Heart left ventricle (tissue), 16 donors: ENCODE measurements around the gene C12orf42. TPM values are rescaled to one million over a fixed set of nuclear protein-coding genes. Genes with fewer than 3 reads are reported as not detected.

Experiments
- ATAC-seq, 4 donors: fragments of 200-7000 bp; cut with Tn5 transposase; one replicate each; pipeline ENCODE4 v1.9.1; 2020 to 2022; ENCODE audit warnings: moderate library complexity in 4 of 4, mild to moderate bottlenecking in 3 of 4, moderate number of reproducible peaks in 1 of 4
- DNase-seq, 5 donors: peaks; one replicate each; pipeline ENCODE4 v3.0.0-alpha.2; 2020
- H3K27ac ChIP-seq, 12 donors: fragments of 200-600 bp; sonication (generic) in 4 of 12; one replicate each; pipeline versions ENCODE4 v1.5.0 to v1.8.0; 2016 to 2022; ENCODE audit warnings: mild to moderate bottlenecking in 2 of 12
- H3K27me3 ChIP-seq, 9 donors: fragments of 200-600 bp; sonication (generic) in 2 of 9; one replicate each; pipeline versions ENCODE4 v1.5.1 to v1.8.0; 2016 to 2022; ENCODE audit warnings: mild to moderate bottlenecking in 3 of 9
- H3K36me3 ChIP-seq, 9 donors: fragments of 200-600 bp; sonication (generic) in 2 of 9; one replicate each; pipeline versions ENCODE4 v1.5.0 to v1.8.0; 2018 to 2022; ENCODE audit warnings: mild to moderate bottlenecking in 2 of 9
- H3K4me1 ChIP-seq, 12 donors: fragments of 200-600 bp; sonication (generic) in 4 of 12; one replicate each; pipeline versions ENCODE4 v1.5.0 to v1.8.0; 2016 to 2022; ENCODE audit warnings: mild to moderate bottlenecking in 3 of 12
- H3K4me3 ChIP-seq, 12 donors: fragments of 200-600 bp; sonication (generic) in 4 of 12; one replicate each; pipeline versions ENCODE4 v1.5.0 to v1.8.0; 2017 to 2022; ENCODE audit warnings: mild to moderate bottlenecking in 9 of 12, moderate library complexity in 4 of 12
- H3K9me3 ChIP-seq, 12 donors: fragments of 200-600 bp; sonication (generic) in 4 of 12; one replicate each; pipeline versions ENCODE4 v1.5.0 to v1.8.0; 2016 to 2022; ENCODE audit warnings: mild to moderate bottlenecking in 1 of 12
- POLR2A ChIP-seq, 2 donors: fragments of 450-650 bp; IDR thresholded peaks; one replicate each; pipeline ENCODE4 v1.6.1; 2017; ENCODE audit warnings: antibody characterized with exemption in 2 of 2, mild to moderate bottlenecking in 2 of 2, moderate library complexity in 2 of 2
- WGBS, 4 donors: extraction: QIAGEN DNeasy Blood & Tissue Kit in 2 of 4; methylation state at CpG; one replicate each; pipeline versions ENCODE4 v1.1.5 to v1.1.7; 2013 to 2018; 5-methylcytosine and 5-hydroxymethylcytosine counted together
- intact Hi-C, 10 donors: fragments of 100-400 bp; cut with DNase I; formaldehyde crosslinking; loops; one replicate each; pipeline versions ENCODE4 v1.11.1 to v1.14.2; 2022
- polyA plus RNA-seq, 2 donors: library from polyadenylated mRNA; stranded (reverse); fragments of 200-250 nt; gene quantifications; one replicate each; pipeline ENCODE4 v1.2.3, GENCODE V29; 2013
- total RNA-seq, 9 donors: library from RNA; depleted of rRNA in 2 of 9; stranded (reverse); fragments of >200 nt in 2 of 9; fragmentation: NEBNext Ultra II Directional in 3 of 9; extraction: Animal tissue kit (Norgen Biotek cat#: 25700) in 3 of 9; gene quantifications; one replicate each; pipeline versions ENCODE4 v1.1.0 to v1.2.4, GENCODE V29; 2016 to 2023
- TF ChIP-seq, protein P1 (sequence below), 12 donors: fragments of 200-600 bp; sonication (generic) in 4 of 12; IDR thresholded peaks; one replicate each; pipeline versions ENCODE4 v1.5.0 to v1.8.0; 2018 to 2022; ENCODE audit warnings: antibody characterized with exemption in 12 of 12, mild to moderate bottlenecking in 5 of 12
- donor health status: ischemic (EF 13 %, LVEDD 7.1; RV severe dilation, severe dysfunction).
- donor health status: healthy with polysubstance abuse.
- donor health status: DM: no; HTN: yes; CAD: no.
- donor health status: DM: no; HTN: no; CAD: no.
- donor health status: ischemic (EF 25% LVEDD 6.9; RV normal size, moderate dysfunction).
- donor health status: ischemic (EF 25% LVEDD 5.7; RV mildly dilated, moderate dysfunction).
- donor health status: healthy.
- donor health status: DM: yes; HTN: yes; CAD: no.
- donor health status: ischemic (EF 35%, LVEDD 5.7; RV mildly dilated, moderate dysfunction).
- donor health status: nonischemic (EF 11% LVEDD 7.7; RV severe dilation, severe dysfunction).
- donor health status: DM: yes; HTN: yes; CAD: no.
- donor health status: PGD.
- donor health status: ischemic (EF 29% LVEDD 5.4; RV normal size, mild dysfunction).
- donor health status: nonischemic (EF 23%, LVEDD 6.1; RV moderate dilation, normal function).

C12orf42 gene
- total and polyA plus RNA-seq, 11 donors: not detected

GRCh38 chr12:103382119-103382518 is 113.6 kb downstream of the C12orf42 start:
- H3K36me3 ChIP-seq: no peaks in the 10 kb centered on the region
- H3K27me3 ChIP-seq: no peaks in the 10 kb centered on the region
- no peak for ATAC-seq
- H3K4me3 ChIP-seq: no peak overlapping the region
- H3K9me3 ChIP-seq: no peaks in the 10 kb centered on the region
- no peak for DNase-seq
- WGBS, 4 donors: 81 to 88% (median 85%) methylated on average over 2 of the region's 2 CpGs
- H3K27ac ChIP-seq: no peak overlapping the region
- H3K4me1 ChIP-seq: no peaks in the 10 kb centered on the region
- TF ChIP-seq, protein P1, sequence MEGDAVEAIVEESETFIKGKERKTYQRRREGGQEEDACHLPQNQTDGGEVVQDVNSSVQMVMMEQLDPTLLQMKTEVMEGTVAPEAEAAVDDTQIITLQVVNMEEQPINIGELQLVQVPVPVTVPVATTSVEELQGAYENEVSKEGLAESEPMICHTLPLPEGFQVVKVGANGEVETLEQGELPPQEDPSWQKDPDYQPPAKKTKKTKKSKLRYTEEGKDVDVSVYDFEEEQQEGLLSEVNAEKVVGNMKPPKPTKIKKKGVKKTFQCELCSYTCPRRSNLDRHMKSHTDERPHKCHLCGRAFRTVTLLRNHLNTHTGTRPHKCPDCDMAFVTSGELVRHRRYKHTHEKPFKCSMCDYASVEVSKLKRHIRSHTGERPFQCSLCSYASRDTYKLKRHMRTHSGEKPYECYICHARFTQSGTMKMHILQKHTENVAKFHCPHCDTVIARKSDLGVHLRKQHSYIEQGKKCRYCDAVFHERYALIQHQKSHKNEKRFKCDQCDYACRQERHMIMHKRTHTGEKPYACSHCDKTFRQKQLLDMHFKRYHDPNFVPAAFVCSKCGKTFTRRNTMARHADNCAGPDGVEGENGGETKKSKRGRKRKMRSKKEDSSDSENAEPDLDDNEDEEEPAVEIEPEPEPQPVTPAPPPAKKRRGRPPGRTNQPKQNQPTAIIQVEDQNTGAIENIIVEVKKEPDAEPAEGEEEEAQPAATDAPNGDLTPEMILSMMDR (IDR thresholded peaks at IDR 0.05): no peak
- no peak for TF ChIP-seq POLR2A (IDR thresholded peaks at IDR 0.05)
- intact Hi-C loops: no loop called here

GRCh38 chr12:103379670-103380069 is 116.1 kb downstream of the C12orf42 start:
- no peak for TF ChIP-seq POLR2A (IDR thresholded peaks at IDR 0.05)
- TF ChIP-seq, protein P1 (IDR thresholded peaks at IDR 0.05): no peak
- no peaks in the 10 kb centered on the region for H3K27me3 ChIP-seq
- H3K4me1 ChIP-seq: no peaks in the 10 kb centered on the region
- ATAC-seq: no peak
- intact Hi-C loops: no loop called here
- no peak for DNase-seq
- no peaks in the 10 kb centered on the region for H3K9me3 ChIP-seq
- WGBS, 4 donors: 67 to 81% (median 74%) methylated on average over 6 of the region's 6 CpGs
- H3K36me3 ChIP-seq: no peaks in the 10 kb centered on the region
- no peak overlapping the region for H3K27ac ChIP-seq
- no peak overlapping the region for H3K4me3 ChIP-seq

- Histone ChIP-seq H3K4me1 (no peaks in the 10 kb centered on the region), H3K4me3 (no peak overlapping the region), H3K27ac (no peak overlapping the region), H3K36me3 (no peaks in the 10 kb centered on the region), H3K9me3 (peaks cover 0 to 6% (median 0%) of the 10 kb centered on the region in 12 donors), H3K27me3 (no peaks in the 10 kb centered on the region)
- intact Hi-C loops: no loop called here
- TF ChIP-seq, protein P1 (IDR thresholded peaks at IDR 0.05): no peak
- no peak for TF ChIP-seq POLR2A (IDR thresholded peaks at IDR 0.05)
- ATAC-seq (no peak), DNase-seq (no peak)
- 78 to 85% (median 81%) methylated on average over 4 of the region's 4 CpGs for WGBS, 4 donors
Observed at GRCh38 chr12:103373088-103373523, 122.7 kb downstream of the C12orf42 start.

DNA sequence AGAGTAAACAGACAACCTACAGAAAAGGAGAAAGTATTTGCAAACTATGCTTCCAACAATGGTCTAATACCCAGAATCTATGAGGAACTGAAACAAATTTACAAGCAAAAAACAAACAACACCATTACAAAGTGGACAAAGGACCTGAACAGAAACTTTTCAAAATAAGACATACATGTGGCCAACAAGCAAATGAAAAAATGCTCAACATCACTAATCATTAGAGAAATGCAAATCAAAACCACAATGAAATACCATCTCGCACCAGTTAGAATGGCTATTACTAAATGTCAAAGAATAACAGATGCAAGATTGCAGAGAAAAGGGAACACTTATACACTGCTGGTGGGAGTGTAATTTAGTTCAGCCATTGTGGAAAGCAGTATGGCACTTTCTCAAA is 125.8 kb downstream of the C12orf42 start:
- no peak for ATAC-seq
- Histone ChIP-seq H3K27ac (no peak overlapping the region), H3K4me3 (no peak overlapping the region), H3K27me3 (no peaks in the 10 kb centered on the region), H3K9me3 (peaks cover 0 to 22% (median 0%) of the 10 kb centered on the region in 12 donors), H3K36me3 (no peaks in the 10 kb centered on the region), H3K4me1 (no peaks in the 10 kb centered on the region)
- WGBS, 4 donors: 91 to 97% (median 94%) methylated on average over 1 of the region's 1 CpG
- TF ChIP-seq, protein P1 (IDR thresholded peaks at IDR 0.05): no peak
- intact Hi-C loops: no loop called here
- DNase-seq: no peak
